ENCODE measurements around the gene SHMT2. TPM values are rescaled to one million over a fixed set of nuclear protein-coding genes. Genes with fewer than 3 reads are reported as not detected.

The SHMT2 gene
- total RNA-seq, 1 donor from 2014 or later = 78.7 TPM

- Mint-ChIP-seq H3K36me3 (peaks cover 24% of the 10 kb centered on the region), H3K4me3 (no peak overlapping the region), H3K27ac (no peak overlapping the region), H3K4me1 (no peaks in the 10 kb centered on the region), H3K27me3 (ENCODE audit: low read depth) (no peaks in the 10 kb centered on the region), H3K9me3 (no peaks in the 10 kb centered on the region)
- no peak for TF ChIP-seq CTCF (IDR thresholded peaks at IDR 0.05; ENCODE audit: unreplicated experiment)
- no peak for DNase-seq (ENCODE audit: low spot score in 2 of 2, unreplicated experiment in 2 of 2)
Measured at GRCh38 chr12:57203791-57204190, 25.7 kb upstream of the SHMT2 start.

DNA sequence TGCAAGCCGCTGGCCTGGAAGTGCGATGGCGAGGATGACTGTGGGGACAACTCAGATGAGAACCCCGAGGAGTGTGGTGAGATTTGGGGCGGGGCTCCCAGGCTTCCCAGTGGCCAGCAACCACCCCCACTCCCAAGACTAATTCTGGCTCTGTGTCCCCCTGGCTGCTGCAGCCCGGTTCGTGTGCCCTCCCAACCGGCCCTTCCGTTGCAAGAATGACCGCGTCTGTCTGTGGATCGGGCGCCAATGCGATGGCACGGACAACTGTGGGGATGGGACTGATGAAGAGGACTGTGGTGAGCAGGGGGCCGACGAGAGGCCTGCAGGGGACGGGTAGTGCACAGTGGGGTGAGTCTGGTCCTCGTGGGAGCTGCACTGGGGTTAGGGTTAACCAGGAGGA is 25.1 kb upstream of the SHMT2 start:
- DNase-seq (ENCODE audit: low spot score in 2 of 2, unreplicated experiment in 2 of 2) = no peak
- H3K36me3 Mint-ChIP-seq = peaks cover 28% of the 10 kb centered on the region
- no peak for TF ChIP-seq CTCF (IDR thresholded peaks at IDR 0.05; ENCODE audit: unreplicated experiment)
- H3K9me3 Mint-ChIP-seq = no peaks in the 10 kb centered on the region
- no peaks in the 10 kb centered on the region for H3K27me3 Mint-ChIP-seq (ENCODE audit: low read depth)
- H3K4me1 Mint-ChIP-seq = no peaks in the 10 kb centered on the region
- no peak overlapping the region for H3K27ac Mint-ChIP-seq
- H3K4me3 Mint-ChIP-seq = no peak overlapping the region

GRCh38 chr12:57205186-57205585 is 24.3 kb upstream of the SHMT2 start:
- Mint-ChIP-seq H3K4me3 (no peak overlapping the region), H3K27ac (no peak overlapping the region), H3K9me3 (no peaks in the 10 kb centered on the region), H3K36me3 (peaks cover 29% of the 10 kb centered on the region), H3K27me3 (ENCODE audit: low read depth) (no peaks in the 10 kb centered on the region), H3K4me1 (no peaks in the 10 kb centered on the region)
- DNase-seq (ENCODE audit: low spot score in 2 of 2, unreplicated experiment in 2 of 2) = no peak
- no peak for TF ChIP-seq CTCF (IDR thresholded peaks at IDR 0.05; ENCODE audit: unreplicated experiment)

DNA sequence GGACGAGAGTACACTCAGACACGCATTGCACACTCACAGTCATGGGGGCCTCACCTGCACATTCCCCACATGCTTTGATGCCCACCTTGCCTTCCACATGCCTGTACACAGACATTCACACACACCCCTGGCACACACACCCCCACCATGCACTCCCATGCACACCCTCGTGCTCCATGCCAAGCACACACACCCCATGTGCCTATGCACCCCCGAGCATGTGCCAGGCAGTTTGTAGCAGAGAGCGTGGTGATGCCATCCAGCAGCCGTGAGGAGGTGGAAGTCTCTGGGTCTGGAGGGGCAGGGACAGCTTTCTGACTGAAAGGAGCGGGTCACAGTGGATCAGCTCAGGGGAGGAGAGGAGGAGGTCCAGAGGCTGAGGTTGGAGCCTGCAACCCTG is 23.6 kb upstream of the SHMT2 start:
- H3K4me3 Mint-ChIP-seq = no peak overlapping the region
- peaks cover 29% of the 10 kb centered on the region for H3K36me3 Mint-ChIP-seq
- no peaks in the 10 kb centered on the region for H3K4me1 Mint-ChIP-seq
- no peak for TF ChIP-seq CTCF (IDR thresholded peaks at IDR 0.05; ENCODE audit: unreplicated experiment)
- no peaks in the 10 kb centered on the region for H3K9me3 Mint-ChIP-seq
- H3K27me3 Mint-ChIP-seq (ENCODE audit: low read depth) = no peaks in the 10 kb centered on the region
- no peak for DNase-seq (ENCODE audit: low spot score in 2 of 2, unreplicated experiment in 2 of 2)
- H3K27ac Mint-ChIP-seq = no peak overlapping the region

- TF ChIP-seq CTCF (IDR thresholded peaks at IDR 0.05; ENCODE audit: unreplicated experiment) = no peak
- peaks cover 21% of the 10 kb centered on the region for H3K36me3 Mint-ChIP-seq
- no peak for DNase-seq (ENCODE audit: low spot score in 2 of 2, unreplicated experiment in 2 of 2)
- no peak overlapping the region for H3K4me3 Mint-ChIP-seq
- H3K27me3 Mint-ChIP-seq (ENCODE audit: low read depth) = no peaks in the 10 kb centered on the region
- no peaks in the 10 kb centered on the region for H3K9me3 Mint-ChIP-seq
- peaks cover 3% of the 10 kb centered on the region for H3K4me1 Mint-ChIP-seq
- no peak overlapping the region for H3K27ac Mint-ChIP-seq
Measured at GRCh38 chr12:57207731-57208630, 21.5 kb upstream of the SHMT2 start.
